ENCODE data around the gene CDH23. TPM values are rescaled to one million over a fixed set of nuclear protein-coding genes. Genes with fewer than 3 reads are reported as not detected.

CDH23 gene
- polyA plus RNA-seq, 1 donor from 2014 or later = 6.6 TPM

- no peaks in the 10 kb centered on the region for H4K20me1 ChIP-seq (ENCODE audit: insufficient read depth)
- no peak overlapping the region for H3K4me2 ChIP-seq (ENCODE audit: low read length)
- H3K4me3 ChIP-seq (ENCODE audit: low read length) = no peak overlapping the region
- no peaks in the 10 kb centered on the region for H3K9me3 ChIP-seq (ENCODE audit: low read length)
- no peaks in the 10 kb centered on the region for H3K79me2 ChIP-seq (replicated peaks; ENCODE audit: insufficient read depth, low read length)
- H3K9ac ChIP-seq (ENCODE audit: low read length) = no peak overlapping the region
- H3K9me2 ChIP-seq (ENCODE audit: insufficient read depth, low read length) = no peaks in the 10 kb centered on the region
- H3K27me3 ChIP-seq (ENCODE audit: insufficient read depth, low read depth, low read length) = no peaks in the 10 kb centered on the region
- no peaks in the 10 kb centered on the region for H3K36me3 ChIP-seq (ENCODE audit: insufficient read depth, low read length)
- no peaks in the 10 kb centered on the region for H3F3A ChIP-seq (ENCODE audit: insufficient read depth, low read length, poor library complexity, severe bottlenecking)
- TF ChIP-seq TAF1 (IDR thresholded peaks at IDR 0.05; ENCODE audit: low read depth) (no peak), MXI1 (conservative IDR thresholded peaks at IDR 0.05; ENCODE audit: poor library complexity, severe bottlenecking) (no peak), EZH2 (IDR thresholded peaks at IDR 0.05; ENCODE audit: borderline replicate concordance, insufficient read depth, low read length, poor library complexity, severe bottlenecking) (no peak), POLR2AphosphoS5 (IDR thresholded peaks at IDR 0.05) (no peak), EP300 (conservative IDR thresholded peaks at IDR 0.05; ENCODE audit: poor library complexity, severe bottlenecking) (no peak), SMC3 (conservative IDR thresholded peaks at IDR 0.05; ENCODE audit: poor library complexity) (no peak), REST (IDR thresholded peaks at IDR 0.05; ENCODE audit: borderline replicate concordance) (no peak), RAD21 (conservative IDR thresholded peaks at IDR 0.05) (no peak), CTCF (IDR thresholded peaks at IDR 0.05; ENCODE audit: poor library complexity, severe bottlenecking) (no peak)
- no peak overlapping the region for H2AFZ ChIP-seq (ENCODE audit: low read depth, low read length)
- H3K27ac ChIP-seq (ENCODE audit: low read length) = no peak overlapping the region
Measured at GRCh38 chr10:71613877-71614276, 217.2 kb downstream of the CDH23 start.

- Histone ChIP-seq H3K9me3 (ENCODE audit: low read length) (no peaks in the 10 kb centered on the region), H3F3A (ENCODE audit: insufficient read depth, low read length, poor library complexity, severe bottlenecking) (no peaks in the 10 kb centered on the region), H3K27me3 (ENCODE audit: insufficient read depth, low read depth, low read length) (no peaks in the 10 kb centered on the region), H3K9me2 (ENCODE audit: insufficient read depth, low read length) (no peaks in the 10 kb centered on the region), H3K36me3 (ENCODE audit: insufficient read depth, low read length) (no peaks in the 10 kb centered on the region), H4K20me1 (ENCODE audit: insufficient read depth) (no peaks in the 10 kb centered on the region), H3K27ac (ENCODE audit: low read length) (no peak overlapping the region), H3K4me3 (ENCODE audit: low read length) (no peak overlapping the region), H3K9ac (ENCODE audit: low read length) (no peak overlapping the region), H2AFZ (ENCODE audit: low read depth, low read length) (no peak overlapping the region), H3K4me2 (ENCODE audit: low read length) (no peak overlapping the region), H3K79me2 (replicated peaks; ENCODE audit: insufficient read depth, low read length) (no peaks in the 10 kb centered on the region)
- TF ChIP-seq POLR2AphosphoS5 (IDR thresholded peaks at IDR 0.05) (no peak), EP300 (conservative IDR thresholded peaks at IDR 0.05; ENCODE audit: poor library complexity, severe bottlenecking) (no peak), SMC3 (conservative IDR thresholded peaks at IDR 0.05; ENCODE audit: poor library complexity) (no peak), TAF1 (IDR thresholded peaks at IDR 0.05; ENCODE audit: low read depth) (no peak), RAD21 (conservative IDR thresholded peaks at IDR 0.05) (no peak), REST (IDR thresholded peaks at IDR 0.05; ENCODE audit: borderline replicate concordance) (no peak), CTCF (IDR thresholded peaks at IDR 0.05; ENCODE audit: poor library complexity, severe bottlenecking) (no peak), EZH2 (IDR thresholded peaks at IDR 0.05; ENCODE audit: borderline replicate concordance, insufficient read depth, low read length, poor library complexity, severe bottlenecking) (no peak), MXI1 (conservative IDR thresholded peaks at IDR 0.05; ENCODE audit: poor library complexity, severe bottlenecking) (no peak)
Measured at GRCh38 chr10:71614946-71615345, 218.2 kb downstream of the CDH23 start.

Data from neural cell (in vitro differentiated cells).